ENCODE data around the gene LRRC32. TPM values are rescaled to one million over a fixed set of nuclear protein-coding genes. Genes with fewer than 3 reads are reported as not detected.

LRRC32 gene
- total and polyA plus RNA-seq, 9 of the 15 experiments (the other 6 are each of a cell fraction or from before 2014, with no cell fraction given), result 0.10 to 0.50 (median 0.19) TPM; not detected in 5

- no peak for TF ChIP-seq CUX1 (CRISPR knock-in tag; IDR thresholded peaks at IDR 0.05)
- TF ChIP-seq SMAD3 (CRISPR knock-in tag; conservative IDR thresholded peaks at IDR 0.05), result 0 out of 2 replicates have a peak, but pooled peaks have one; percentile 22
- TF ChIP-seq ZNF316 (IDR thresholded peaks at IDR 0.05), result peak; percentile 88
- TF ChIP-seq CCAR2 (IDR thresholded peaks at IDR 0.05; ENCODE audit: low read depth, low read length), result no peak
- no peak for TF ChIP-seq TSHZ1 (CRISPR knock-in tag; IDR thresholded peaks at IDR 0.05)
- TF ChIP-seq FOS (IDR thresholded peaks at IDR 0.05; ENCODE audit: extremely low read depth, insufficient read length), result peak; percentile 62
- no peak for TF ChIP-seq ID3 (CRISPR knock-in tag; IDR thresholded peaks at IDR 0.05)
- peak; percentile 73 for TF ChIP-seq ID3 (tag; IDR thresholded peaks at IDR 0.05)
- no peak for TF ChIP-seq HNRNPH1 (optimal IDR thresholded peaks at IDR 0.05; ENCODE audit: low read depth, low read length)
- TF ChIP-seq ATF1 (CRISPR knock-in tag; IDR thresholded peaks at IDR 0.05), result no peak
- TF ChIP-seq ATF1 (tag; IDR thresholded peaks at IDR 0.05), result peak; percentile 22
- peak; percentile 96 for TF ChIP-seq NCOR1 (IDR thresholded peaks at IDR 0.05)
- peak; percentile 99 for TF ChIP-seq SMARCA5 (IDR thresholded peaks at IDR 0.05)
- peak; percentile 80; the same call in 1 of the 2 replicates for TF ChIP-seq FOXJ2 (tag; IDR thresholded peaks at IDR 0.05)
- TF ChIP-seq SRSF1 (IDR thresholded peaks at IDR 0.05; ENCODE audit: low read depth, low read length), result no peak
- no peak for TF ChIP-seq ATF4 (CRISPR knock-in tag; IDR thresholded peaks at IDR 0.05)
- TF ChIP-seq ZNF444 (CRISPR knock-in tag; IDR thresholded peaks at IDR 0.05), result no peak
- TF ChIP-seq DLX4 (CRISPR knock-in tag; IDR thresholded peaks at IDR 0.05), result no peak
Observed at GRCh38 chr11:76702336-76703128, 32.0 kb upstream of the LRRC32 start (continued).
